Ureter (tissue), 1 donor: Measurements from ENCODE around the gene ZNF22. TPM values are rescaled to one million over a fixed set of nuclear protein-coding genes. Genes with fewer than 3 reads are reported as not detected.

ENCODE experiments used
- DNase-seq: peaks from one replicate; pipeline ENCODE4 v3.0.0-alpha.2; 2020; ENCODE audit warnings: low spot score
- total RNA-seq: library from RNA; stranded (reverse); gene quantifications from one replicate; pipeline ENCODE4 v1.2.4, GENCODE V29; 2023
- donor health status: DM: yes; HTN: yes; CAD: no.

The ZNF22 gene
- total RNA-seq, 1 donor from 2014 or later: 21.2 TPM

DNA sequence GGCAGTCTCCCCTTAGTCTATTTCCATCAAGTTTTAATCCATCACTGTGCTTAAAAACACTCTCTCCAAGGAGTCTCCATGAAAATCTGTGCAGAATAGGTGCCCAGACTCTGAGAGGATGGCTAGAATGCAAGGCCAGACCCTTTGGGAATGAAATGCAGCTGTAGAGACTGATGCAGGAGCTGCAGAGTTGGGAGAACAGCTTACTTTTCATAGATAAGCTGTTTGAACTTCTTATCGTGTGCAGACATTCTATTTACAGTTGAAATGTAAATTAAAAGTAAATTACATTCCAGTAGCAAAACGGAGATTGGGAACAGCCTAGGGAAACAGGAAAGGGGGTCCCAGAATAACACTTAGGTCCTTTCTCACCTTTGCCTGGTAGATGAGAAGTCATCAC, 14.9 kb downstream of the ZNF22 start:
- DNase-seq: no peak

DNA sequence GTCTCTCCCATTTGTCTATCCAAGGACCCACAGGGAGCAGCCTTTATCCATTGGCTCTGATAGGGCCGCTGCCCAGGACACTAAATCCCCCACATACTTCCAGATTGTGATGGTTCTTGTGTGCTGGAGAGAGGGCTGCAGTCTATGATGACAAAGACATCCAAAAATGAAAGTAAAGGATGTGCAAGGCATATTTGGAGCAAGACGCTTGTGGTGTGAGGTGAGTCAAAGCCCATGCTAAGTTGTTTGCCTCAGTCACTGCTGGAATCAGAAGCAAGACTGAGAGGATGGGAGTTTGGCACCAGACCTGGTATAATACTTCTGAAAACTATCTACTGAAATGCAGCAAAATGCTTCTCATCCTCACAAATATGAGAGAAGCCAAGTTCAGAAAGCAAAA, 22.7 kb downstream of the ZNF22 start:
- no peak for DNase-seq

DNA sequence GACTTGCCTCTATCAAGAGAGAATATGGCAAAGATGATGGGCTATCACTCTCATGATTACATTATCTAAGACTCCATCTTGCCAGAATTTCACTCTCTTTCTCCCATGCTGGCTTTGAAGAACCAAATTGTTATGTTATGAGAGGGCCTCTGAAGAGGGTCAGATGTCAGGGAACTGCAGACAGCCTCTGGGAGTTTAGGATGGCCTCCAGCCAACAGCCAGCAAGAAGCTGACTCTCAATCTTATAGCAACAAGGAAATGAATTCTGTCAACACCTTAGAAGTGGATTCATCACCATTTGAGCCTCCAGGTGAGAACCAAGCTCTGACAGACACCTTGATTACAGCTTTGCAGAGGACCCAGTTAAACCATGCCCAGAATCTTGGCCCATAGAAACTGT, 33.6 kb downstream of the ZNF22 start:
- DNase-seq: no peak

DNA sequence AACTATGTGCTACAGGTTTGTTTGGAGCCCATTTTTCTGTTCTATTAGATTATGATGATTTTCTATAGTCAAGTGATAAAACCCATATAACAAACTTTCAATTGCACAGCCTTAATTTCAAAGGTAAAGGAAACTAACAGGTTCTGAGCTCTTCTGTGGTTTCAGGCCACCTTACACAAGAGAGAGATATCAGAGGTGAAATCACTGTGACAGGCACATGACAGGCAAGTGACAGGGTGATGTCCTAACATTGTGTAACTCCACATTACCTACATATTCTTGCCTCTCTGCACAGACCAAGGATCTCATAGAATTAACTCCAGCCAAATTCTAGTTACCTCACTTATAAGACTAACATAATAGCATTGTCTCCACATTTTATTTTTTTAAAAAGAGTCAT, 35.0 kb downstream of the ZNF22 start:
- DNase-seq: no peak

DNA sequence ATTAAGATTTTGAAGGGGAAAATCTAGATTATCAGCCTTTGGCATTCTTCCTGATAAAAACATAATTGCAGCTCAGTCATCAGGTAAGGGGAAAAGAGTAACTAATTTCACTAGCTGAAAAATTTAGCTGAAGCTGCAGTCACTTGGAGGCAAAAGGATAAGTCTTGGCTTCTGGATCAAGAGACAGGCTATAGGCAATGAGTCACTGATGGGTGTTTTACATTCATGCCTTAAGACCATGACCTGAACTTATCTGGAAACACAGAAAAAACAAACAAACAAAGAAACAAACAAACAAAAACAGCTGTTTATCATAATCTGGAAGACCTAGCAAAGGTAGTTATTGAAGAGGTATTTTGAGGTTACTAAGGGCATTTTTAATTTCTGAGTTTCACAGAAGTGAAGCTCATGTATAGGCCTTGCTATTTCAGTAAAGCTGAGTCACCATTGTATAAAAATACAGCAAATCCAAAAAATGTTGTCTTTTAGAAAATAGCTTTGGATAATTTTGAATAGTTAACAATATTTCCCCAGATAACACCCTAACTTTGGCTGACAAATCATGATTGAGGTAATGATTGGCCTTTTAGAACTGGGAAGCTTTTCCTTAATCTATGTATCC, 40.3 kb downstream of the ZNF22 start:
- no peak for DNase-seq

DNA sequence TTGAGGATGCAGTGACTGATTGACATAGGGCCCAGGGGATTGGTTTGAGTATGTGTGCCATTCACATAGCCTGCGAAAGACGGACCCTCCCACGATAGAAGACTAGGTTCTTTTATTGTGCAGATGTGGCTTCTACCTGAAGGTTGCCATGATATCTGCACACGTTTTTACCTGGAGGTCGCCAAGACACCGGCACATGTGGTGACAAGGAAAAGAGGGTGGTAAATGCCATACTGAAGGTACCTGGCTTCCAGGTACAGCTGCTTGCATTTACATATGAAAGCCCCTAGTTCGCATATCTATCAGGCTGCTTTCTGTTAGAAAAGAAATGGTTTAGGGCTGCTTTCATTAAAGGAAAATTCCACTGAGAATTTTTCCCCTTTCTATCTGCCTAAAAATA, 43.6 kb downstream of the ZNF22 start:
- no peak for DNase-seq

DNA sequence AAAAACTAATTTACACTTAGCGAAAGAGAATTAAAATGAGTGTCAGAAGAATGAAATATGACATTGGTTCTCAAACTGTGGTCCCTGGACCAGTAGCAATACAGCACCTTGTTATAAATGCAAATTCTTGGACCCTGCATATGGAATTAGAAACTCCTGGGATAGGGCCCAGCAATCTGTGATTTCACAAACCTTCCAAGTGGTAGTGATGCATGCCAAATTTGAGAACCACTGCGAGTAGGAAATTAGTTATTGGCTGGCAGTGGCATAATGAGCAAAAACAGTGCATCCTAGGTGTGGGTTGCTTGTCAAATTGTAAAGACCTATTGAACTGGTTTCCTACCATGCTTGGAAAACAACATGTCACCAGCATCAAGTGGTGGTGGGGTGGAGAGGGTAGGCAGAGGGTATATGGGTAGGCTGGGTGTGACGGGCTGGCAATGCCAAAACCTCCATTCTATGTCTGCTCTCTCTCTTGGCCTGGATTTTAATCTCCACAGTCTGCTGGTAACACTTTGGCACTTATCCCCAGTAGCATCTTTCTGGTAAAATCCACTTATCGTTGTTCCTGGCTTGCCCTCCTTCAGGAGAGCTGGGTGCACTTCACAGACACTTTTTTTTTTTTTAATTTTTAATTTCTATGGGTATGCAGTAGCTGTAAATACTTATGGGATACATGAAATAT, 50.0 kb downstream of the ZNF22 start:
- no peak for DNase-seq

DNA sequence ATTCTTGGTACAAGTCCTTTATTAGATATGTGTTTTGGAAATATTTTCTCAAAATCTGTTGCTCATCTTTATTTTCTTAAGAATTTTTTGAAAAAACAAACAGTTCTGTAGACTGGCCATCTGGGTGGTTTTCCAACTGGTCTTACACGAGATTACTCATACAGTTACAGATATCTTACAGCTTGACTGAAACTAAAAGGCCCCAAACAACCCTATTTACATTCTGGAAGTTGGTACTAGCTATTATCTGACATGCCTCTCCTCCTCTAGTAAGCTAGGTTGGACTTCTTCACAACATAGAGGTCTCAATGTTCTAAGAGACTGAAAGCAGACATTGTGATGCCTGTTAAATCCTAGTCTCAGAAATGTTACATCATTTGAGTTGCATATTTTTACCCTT, 52.0 kb downstream of the ZNF22 start:
- no peak for DNase-seq

DNA sequence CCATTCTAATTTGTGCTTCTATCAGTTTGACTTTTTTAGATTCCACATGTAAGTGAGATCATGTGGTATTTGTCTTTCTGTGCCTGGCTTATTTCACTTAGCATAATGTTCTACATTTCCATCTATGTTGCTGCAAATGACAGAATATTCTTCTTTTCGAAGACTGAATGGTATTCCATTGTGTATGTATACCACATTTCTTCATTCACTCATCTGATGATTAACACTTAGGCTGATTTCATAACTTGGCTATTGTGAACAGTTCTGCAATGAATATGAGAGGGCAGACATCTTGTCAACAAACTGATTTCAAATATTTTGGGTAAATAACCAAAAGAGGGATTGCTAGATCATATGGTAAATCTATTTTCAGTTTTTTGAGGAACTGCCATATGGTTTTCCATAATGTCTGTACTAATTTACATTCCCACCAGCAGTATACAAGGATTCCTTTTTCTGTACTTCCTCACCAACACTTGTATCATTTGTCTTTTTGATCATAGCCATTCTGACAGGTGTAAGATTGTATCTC, 52.9 kb downstream of the ZNF22 start:
- DNase-seq: no peak

Other genes with a start within 250 kb of the ZNF22 start
- not detected for gene TMEM72, start 89.6 kb upstream of the ZNF22 start, total RNA-seq
- gene RASSF4, start 41.1 kb upstream of the ZNF22 start, total RNA-seq: 22.7 TPM
- gene DEPP1, start 22.1 kb upstream of the ZNF22 start, total RNA-seq: 62.7 TPM